ENCODE results near the gene DPP6.

The DPP6 gene

GRCh38 chr7:154688952-154689351, 636.8 kb downstream of the DPP6 start:
- Histone ChIP-seq H2AFZ (ENCODE audit: low read depth, low read length) (no peak overlapping the region), H3K36me3 (ENCODE audit: insufficient read depth, low read length) (no peaks in the 10 kb centered on the region), H3K9me3 (ENCODE audit: low read length) (no peaks in the 10 kb centered on the region), H3K27me3 (ENCODE audit: insufficient read depth, low read length) (no peaks in the 10 kb centered on the region), H3K4me1 (ENCODE audit: insufficient read depth, low read length) (no peaks in the 10 kb centered on the region), H3K4me3 (ENCODE audit: low read length) (no peak overlapping the region)

DNA sequence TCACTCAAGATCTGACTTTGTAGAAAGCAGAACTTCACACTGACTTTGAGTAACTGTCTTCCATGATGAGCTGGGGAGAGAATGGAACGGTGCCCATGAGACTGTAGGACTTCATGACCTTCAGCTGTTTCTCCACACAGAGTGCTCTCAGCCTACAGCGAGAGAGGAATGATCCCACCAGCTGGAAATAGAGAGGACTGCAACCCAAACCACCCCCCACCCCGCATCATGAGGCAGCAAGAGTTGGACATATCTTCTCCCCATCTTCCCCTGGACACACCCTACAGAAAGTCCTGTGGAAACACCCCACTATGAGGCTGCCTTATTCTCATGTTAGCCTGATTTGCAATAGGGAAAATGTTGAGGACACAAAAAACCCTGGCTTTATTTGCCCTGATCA, 638.2 kb downstream of the DPP6 start:
- H3K36me3 ChIP-seq (ENCODE audit: insufficient read depth, low read length), result no peaks in the 10 kb centered on the region
- no peak overlapping the region for H2AFZ ChIP-seq (ENCODE audit: low read depth, low read length)
- H3K27me3 ChIP-seq (ENCODE audit: insufficient read depth, low read length), result no peaks in the 10 kb centered on the region
- no peaks in the 10 kb centered on the region for H3K9me3 ChIP-seq (ENCODE audit: low read length)
- H3K4me1 ChIP-seq (ENCODE audit: insufficient read depth, low read length), result no peaks in the 10 kb centered on the region
- H3K4me3 ChIP-seq (ENCODE audit: low read length), result no peak overlapping the region

- Histone ChIP-seq H3K36me3 (ENCODE audit: insufficient read depth, low read length) (no peaks in the 10 kb centered on the region), H3K9me3 (ENCODE audit: low read length) (no peaks in the 10 kb centered on the region)
These were observed 641.5 kb downstream of the DPP6 start for GRCh38 chr7:154693661-154694060.

DNA sequence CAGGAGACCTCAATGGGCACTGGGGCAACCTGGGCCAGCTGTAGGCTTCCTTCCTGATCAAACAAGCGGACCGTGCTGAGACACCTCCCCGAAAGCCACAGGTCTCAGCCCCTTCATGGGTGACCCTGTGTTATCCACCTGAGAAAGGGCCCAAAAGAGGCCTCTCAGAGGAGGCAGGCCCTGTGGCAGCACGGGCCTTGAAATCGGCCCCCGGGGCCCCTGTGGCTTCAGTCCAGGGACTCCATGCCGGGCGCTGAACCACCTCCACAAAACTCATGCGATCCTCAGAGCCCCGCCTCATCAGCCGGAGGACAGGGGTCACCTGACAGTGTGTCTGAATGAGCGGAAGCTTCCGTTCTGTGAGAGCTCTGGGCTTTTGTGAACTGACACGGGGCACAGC, 643.6 kb downstream of the DPP6 start:
- no peaks in the 10 kb centered on the region for H3K4me1 ChIP-seq (ENCODE audit: insufficient read depth, low read length)
- H3K27me3 ChIP-seq (ENCODE audit: insufficient read depth, low read length), result no peaks in the 10 kb centered on the region
- no peak overlapping the region for H3K4me3 ChIP-seq (ENCODE audit: low read length)
- H3K36me3 ChIP-seq (ENCODE audit: insufficient read depth, low read length), result no peaks in the 10 kb centered on the region
- H3K9me3 ChIP-seq (ENCODE audit: low read length), result no peaks in the 10 kb centered on the region
- H2AFZ ChIP-seq (ENCODE audit: low read depth, low read length), result no peak overlapping the region

More at GRCh38 chr7:154693661-154694060, 641.5 kb downstream of the DPP6 start:
- no peaks in the 10 kb centered on the region for H3K4me1 ChIP-seq (ENCODE audit: insufficient read depth, low read length)
- H3K4me3 ChIP-seq (ENCODE audit: low read length), result no peak overlapping the region
- no peak overlapping the region for H2AFZ ChIP-seq (ENCODE audit: low read depth, low read length)
- H3K27me3 ChIP-seq (ENCODE audit: insufficient read depth, low read length), result no peaks in the 10 kb centered on the region

DNA sequence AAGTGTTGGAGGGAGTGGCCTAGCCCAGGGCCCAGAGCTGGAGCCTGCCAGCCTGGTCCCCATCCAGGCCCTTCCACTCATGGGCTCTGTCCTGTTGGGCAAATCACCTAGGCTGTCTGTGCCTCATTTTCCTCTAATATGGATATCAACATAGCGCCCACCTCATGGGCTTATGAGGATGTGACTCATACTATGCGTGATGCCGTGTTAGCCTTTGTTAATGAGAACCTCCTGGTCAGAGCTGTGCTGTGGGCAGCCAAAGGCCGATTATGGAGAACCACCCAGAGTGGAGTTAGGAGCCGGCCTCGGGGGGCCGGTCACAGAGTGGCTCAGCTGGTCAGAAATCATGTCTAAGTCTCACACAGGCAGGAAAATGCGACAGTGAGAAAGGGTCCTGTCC, 644.4 kb downstream of the DPP6 start:
- no peak overlapping the region for H3K4me3 ChIP-seq (ENCODE audit: low read length)
- H2AFZ ChIP-seq (ENCODE audit: low read depth, low read length), result no peak overlapping the region

GRCh38 chr7:154698726-154699291, 646.6 kb downstream of the DPP6 start:
- Histone ChIP-seq H3K4me3 (ENCODE audit: low read length) (no peak overlapping the region), H2AFZ (ENCODE audit: low read depth, low read length) (no peak overlapping the region), H3K36me3 (ENCODE audit: insufficient read depth, low read length) (no peaks in the 10 kb centered on the region), H3K9me3 (ENCODE audit: low read length) (no peaks in the 10 kb centered on the region), H3K27me3 (ENCODE audit: insufficient read depth, low read length) (no peaks in the 10 kb centered on the region), H3K4me1 (ENCODE audit: insufficient read depth, low read length) (no peaks in the 10 kb centered on the region)

More for the DNA sequence above, 644.4 kb downstream of the DPP6 start:
- H3K9me3 ChIP-seq (ENCODE audit: low read length), result no peaks in the 10 kb centered on the region
- no peaks in the 10 kb centered on the region for H3K36me3 ChIP-seq (ENCODE audit: insufficient read depth, low read length)
- no peaks in the 10 kb centered on the region for H3K4me1 ChIP-seq (ENCODE audit: insufficient read depth, low read length)
- H3K27me3 ChIP-seq (ENCODE audit: insufficient read depth, low read length), result no peaks in the 10 kb centered on the region

DNA sequence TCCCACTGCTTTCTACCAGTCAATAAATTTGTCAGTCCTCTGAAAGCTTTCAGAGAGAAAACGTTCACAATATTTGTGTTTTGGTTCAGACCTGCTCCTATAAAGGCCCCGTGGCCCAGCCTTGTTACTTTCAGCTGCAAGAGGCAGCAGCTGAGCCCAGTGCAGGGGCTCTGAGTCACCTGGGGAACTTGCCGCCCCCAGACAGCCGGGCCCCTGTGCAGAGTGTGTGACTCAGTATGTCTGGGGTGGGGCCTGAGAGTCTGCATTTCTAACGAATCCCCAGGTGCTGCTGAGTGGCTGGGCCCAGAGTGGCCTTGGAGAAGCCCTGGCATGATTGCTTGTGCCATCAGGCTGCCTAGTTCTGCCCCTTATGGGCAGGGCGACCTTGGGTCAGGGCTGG, 647.2 kb downstream of the DPP6 start:
- Histone ChIP-seq H3K4me1 (ENCODE audit: insufficient read depth, low read length) (no peaks in the 10 kb centered on the region), H3K27me3 (ENCODE audit: insufficient read depth, low read length) (no peaks in the 10 kb centered on the region), H3K36me3 (ENCODE audit: insufficient read depth, low read length) (no peaks in the 10 kb centered on the region), H2AFZ (ENCODE audit: low read depth, low read length) (no peak overlapping the region), H3K4me3 (ENCODE audit: low read length) (no peak overlapping the region), H3K9me3 (ENCODE audit: low read length) (no peaks in the 10 kb centered on the region)

GRCh38 chr7:154709840-154710520, 657.8 kb downstream of the DPP6 start:
- H2AFZ ChIP-seq (ENCODE audit: low read depth, low read length), result no peak overlapping the region
- H3K4me3 ChIP-seq (ENCODE audit: low read length), result no peak overlapping the region
- H3K4me1 ChIP-seq (ENCODE audit: insufficient read depth, low read length), result no peaks in the 10 kb centered on the region
- H3K9me3 ChIP-seq (ENCODE audit: low read length), result no peaks in the 10 kb centered on the region
- no peaks in the 10 kb centered on the region for H3K36me3 ChIP-seq (ENCODE audit: insufficient read depth, low read length)
- H3K27me3 ChIP-seq (ENCODE audit: insufficient read depth, low read length), result peaks cover 2% of the 10 kb centered on the region

- no peaks in the 10 kb centered on the region for H3K4me1 ChIP-seq (ENCODE audit: insufficient read depth, low read length)
- H3K4me3 ChIP-seq (ENCODE audit: low read length), result no peak overlapping the region
- no peaks in the 10 kb centered on the region for H3K27me3 ChIP-seq (ENCODE audit: insufficient read depth, low read length)
- H3K36me3 ChIP-seq (ENCODE audit: insufficient read depth, low read length), result no peaks in the 10 kb centered on the region
- H3K9me3 ChIP-seq (ENCODE audit: low read length), result no peaks in the 10 kb centered on the region
- H2AFZ ChIP-seq (ENCODE audit: low read depth, low read length), result no peak overlapping the region
These were observed 667.8 kb downstream of the DPP6 start for GRCh38 chr7:154720016-154720415.

DNA sequence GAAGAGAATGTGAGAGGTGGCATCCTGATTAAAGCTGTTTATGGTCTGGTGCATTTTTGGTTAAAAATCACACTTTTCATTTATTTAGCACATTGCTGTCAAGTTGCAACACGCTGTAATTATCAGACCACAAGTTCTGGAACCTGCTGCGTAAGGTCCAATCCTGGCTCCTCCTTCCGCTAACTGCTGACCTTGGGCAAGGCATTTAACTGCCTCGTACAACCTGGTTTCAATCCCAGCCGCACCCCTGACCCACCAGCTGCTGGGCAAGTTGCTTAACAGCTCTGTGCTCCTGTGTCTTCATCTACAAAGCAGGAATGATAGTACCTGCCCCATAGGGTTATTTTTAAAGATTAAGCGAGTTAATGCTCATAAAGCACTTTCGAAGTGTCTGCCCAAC, 668.9 kb downstream of the DPP6 start:
- Histone ChIP-seq H3K36me3 (ENCODE audit: insufficient read depth, low read length) (no peaks in the 10 kb centered on the region), H3K4me1 (ENCODE audit: insufficient read depth, low read length) (no peaks in the 10 kb centered on the region), H2AFZ (ENCODE audit: low read depth, low read length) (no peak overlapping the region), H3K9me3 (ENCODE audit: low read length) (peaks cover 2% of the 10 kb centered on the region), H3K27me3 (ENCODE audit: insufficient read depth, low read length) (no peaks in the 10 kb centered on the region), H3K4me3 (ENCODE audit: low read length) (no peak overlapping the region)

GRCh38 chr7:154726368-154726767, 674.2 kb downstream of the DPP6 start:
- Histone ChIP-seq H3K4me1 (ENCODE audit: insufficient read depth, low read length) (no peaks in the 10 kb centered on the region), H3K27me3 (ENCODE audit: insufficient read depth, low read length) (no peaks in the 10 kb centered on the region), H2AFZ (ENCODE audit: low read depth, low read length) (no peak overlapping the region), H3K4me3 (ENCODE audit: low read length) (no peak overlapping the region), H3K9me3 (ENCODE audit: low read length) (peaks cover 5% of the 10 kb centered on the region), H3K36me3 (ENCODE audit: insufficient read depth, low read length) (no peaks in the 10 kb centered on the region)

DNA sequence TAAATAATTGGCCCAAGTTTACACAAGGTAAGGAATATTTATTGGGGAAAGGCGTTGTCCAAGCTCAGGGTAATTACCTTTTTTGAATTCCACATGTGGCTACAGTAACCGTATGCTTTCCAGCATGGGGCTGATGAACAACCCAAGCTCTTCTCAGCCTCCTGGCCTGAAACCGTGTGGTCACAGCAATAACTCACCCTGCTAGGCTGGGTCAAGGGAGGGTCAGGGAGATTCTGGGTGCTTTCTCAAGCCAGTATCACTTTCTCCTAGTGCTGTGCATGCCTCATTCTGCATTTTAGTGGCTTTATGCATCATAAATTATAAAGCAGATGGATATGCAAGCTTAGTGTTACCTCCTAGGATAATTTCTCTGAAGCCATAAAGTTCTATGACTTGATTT, 676.9 kb downstream of the DPP6 start:
- Histone ChIP-seq H3K27me3 (ENCODE audit: insufficient read depth, low read length) (no peaks in the 10 kb centered on the region), H3K4me3 (ENCODE audit: low read length) (no peak overlapping the region), H3K4me1 (ENCODE audit: insufficient read depth, low read length) (no peaks in the 10 kb centered on the region), H3K36me3 (ENCODE audit: insufficient read depth, low read length) (no peaks in the 10 kb centered on the region), H2AFZ (ENCODE audit: low read depth, low read length) (no peak overlapping the region), H3K9me3 (ENCODE audit: low read length) (peaks cover 5% of the 10 kb centered on the region)

GRCh38 chr7:154735766-154736165, 683.6 kb downstream of the DPP6 start:
- Histone ChIP-seq H3K9me3 (ENCODE audit: low read length) (no peaks in the 10 kb centered on the region), H3K4me3 (ENCODE audit: low read length) (no peak overlapping the region), H3K4me1 (ENCODE audit: insufficient read depth, low read length) (no peaks in the 10 kb centered on the region), H3K27me3 (ENCODE audit: insufficient read depth, low read length) (no peaks in the 10 kb centered on the region), H3K36me3 (ENCODE audit: insufficient read depth, low read length) (no peaks in the 10 kb centered on the region), H2AFZ (ENCODE audit: low read depth, low read length) (no peak overlapping the region)

- H3K9me3 ChIP-seq (ENCODE audit: low read length), result no peaks in the 10 kb centered on the region
- H3K27me3 ChIP-seq (ENCODE audit: insufficient read depth, low read length), result no peaks in the 10 kb centered on the region
- H3K36me3 ChIP-seq (ENCODE audit: insufficient read depth, low read length), result no peaks in the 10 kb centered on the region
- H2AFZ ChIP-seq (ENCODE audit: low read depth, low read length), result no peak overlapping the region
- H3K4me1 ChIP-seq (ENCODE audit: insufficient read depth, low read length), result no peaks in the 10 kb centered on the region
- H3K4me3 ChIP-seq (ENCODE audit: low read length), result no peak overlapping the region
These were observed 684.2 kb downstream of the DPP6 start for GRCh38 chr7:154736389-154736788.
